Right cardiac atrium (tissue), 5 donors: ENCODE measurements around the gene ACAD11. TPM values are rescaled to one million over a fixed set of nuclear protein-coding genes. Genes with fewer than 3 reads are reported as not detected.

Source experiments
- ATAC-seq, 2 donors: fragments of 200-7000 bp; cut with Tn5 transposase; one replicate each; pipeline versions ENCODE4 v1.8.0 to v1.9.1; 2020; ENCODE audit warnings: moderate library complexity in 2 of 2, mild to moderate bottlenecking in 1 of 2
- DNase-seq, 3 donors: peaks; one replicate each; pipeline ENCODE4 v3.0.0-alpha.2; 2020
- H3K27ac ChIP-seq: one replicate; pipeline ENCODE4 v1.5.1; 2013; ENCODE audit warnings: mild to moderate bottlenecking, low read length, control low read depth, moderate library complexity
- H3K27me3 ChIP-seq: one replicate; pipeline ENCODE4 v1.6.1; 2013; ENCODE audit not compliant: control insufficient read depth, insufficient read depth
- H3K4me1 ChIP-seq: one replicate; pipeline ENCODE4 v1.6.1; 2013; ENCODE audit warnings: low read length; ENCODE audit not compliant: control insufficient read depth, insufficient read depth
- H3K4me3 ChIP-seq: one replicate; pipeline ENCODE4 v1.5.1; 2013; ENCODE audit warnings: low read length, control low read depth
- H3K9me3 ChIP-seq: one replicate; pipeline ENCODE4 v1.6.1; 2013; ENCODE audit warnings: low read length; ENCODE audit not compliant: control insufficient read depth
- WGBS: extraction: QIAGEN DNeasy Blood & Tissue Kit; methylation state at CpG from one replicate; pipeline ENCODE4 v1.1.7; 2013; 5-methylcytosine and 5-hydroxymethylcytosine counted together
- intact Hi-C, 4 donors: fragments of 100-400 bp; cut with DNase I; formaldehyde crosslinking; loops; one replicate each; pipeline versions ENCODE4 v1.11.0 to v1.14.0; 2022 to 2023
- polyA plus RNA-seq: library from polyadenylated mRNA; stranded (reverse); fragments of 200-250 nt; gene quantifications from one replicate; pipeline ENCODE4 v1.2.3, GENCODE V29; 2013
- total RNA-seq, 4 donors: library from RNA; stranded (reverse); fragmentation: NEBNext Ultra II Directional; extraction: Animal tissue kit (Norgen Biotek cat#: 25700); gene quantifications; one replicate each; pipeline ENCODE4 v1.2.1, GENCODE V29; 2021
- donor health status: healthy with polysubstance abuse.
- donor health status: DM: no; HTN: yes; CAD: no.
- donor health status: DM: no; HTN: no; CAD: no.
- donor health status: DM: no; HTN: yes; CAD: no; lungs with severe emphysema.
- donor health status: DM: yes; HTN: yes; CAD: no.

ACAD11 gene
- total and polyA plus RNA-seq, 5 donors = 14.6 to 19.8 (median 17.4) TPM

DNA sequence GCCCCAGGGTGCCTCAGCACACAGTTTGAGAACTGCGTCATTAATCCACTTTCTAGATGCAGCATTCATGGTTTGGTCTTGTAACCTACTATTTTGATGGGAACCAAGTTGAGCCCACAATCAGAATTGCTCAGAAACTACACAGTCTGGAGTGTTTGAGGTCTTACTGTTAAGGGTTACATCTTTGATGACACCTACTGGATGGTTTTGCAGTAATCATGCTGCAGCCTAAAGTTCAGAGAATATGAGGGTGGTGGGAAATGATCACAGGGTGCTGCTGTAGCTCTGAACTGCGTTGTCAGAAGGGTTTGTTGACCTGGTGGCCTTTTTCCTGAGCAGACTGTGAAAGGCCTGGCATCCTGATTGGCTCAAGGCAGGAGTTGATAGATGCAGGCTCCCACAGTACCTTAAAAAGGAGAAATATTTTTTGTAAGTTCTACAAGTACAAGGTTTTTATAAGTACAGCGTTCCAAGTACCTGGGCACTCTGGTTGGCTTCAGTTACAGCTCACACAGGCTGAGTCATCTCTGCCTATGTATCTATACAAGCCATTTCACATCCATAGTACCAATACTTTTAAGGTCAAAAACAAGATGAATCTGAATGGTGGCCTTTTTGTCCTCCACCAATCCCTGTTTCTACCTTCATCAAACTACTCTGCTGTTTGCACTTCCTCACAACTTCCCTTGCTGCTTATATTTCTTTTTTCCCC is 123.0 kb downstream of the ACAD11 start:
- Histone ChIP-seq H3K9me3 (no peaks in the 10 kb centered on the region), H3K4me3 (no peak overlapping the region), H3K4me1 (peaks cover 3% of the 10 kb centered on the region), H3K27ac (no peak overlapping the region), H3K27me3 (no peaks in the 10 kb centered on the region)
- peak in 1 of 2 donors; percentile 37 for ATAC-seq
- no peak for DNase-seq
- WGBS = 85% methylated on average over 3 of the region's 3 CpGs
- intact Hi-C loops = loop anchor here (2.0 to 5.0 kb wide), 2 partner anchors 106 kb away; no protein-coding TSS in a partner anchor

DNA sequence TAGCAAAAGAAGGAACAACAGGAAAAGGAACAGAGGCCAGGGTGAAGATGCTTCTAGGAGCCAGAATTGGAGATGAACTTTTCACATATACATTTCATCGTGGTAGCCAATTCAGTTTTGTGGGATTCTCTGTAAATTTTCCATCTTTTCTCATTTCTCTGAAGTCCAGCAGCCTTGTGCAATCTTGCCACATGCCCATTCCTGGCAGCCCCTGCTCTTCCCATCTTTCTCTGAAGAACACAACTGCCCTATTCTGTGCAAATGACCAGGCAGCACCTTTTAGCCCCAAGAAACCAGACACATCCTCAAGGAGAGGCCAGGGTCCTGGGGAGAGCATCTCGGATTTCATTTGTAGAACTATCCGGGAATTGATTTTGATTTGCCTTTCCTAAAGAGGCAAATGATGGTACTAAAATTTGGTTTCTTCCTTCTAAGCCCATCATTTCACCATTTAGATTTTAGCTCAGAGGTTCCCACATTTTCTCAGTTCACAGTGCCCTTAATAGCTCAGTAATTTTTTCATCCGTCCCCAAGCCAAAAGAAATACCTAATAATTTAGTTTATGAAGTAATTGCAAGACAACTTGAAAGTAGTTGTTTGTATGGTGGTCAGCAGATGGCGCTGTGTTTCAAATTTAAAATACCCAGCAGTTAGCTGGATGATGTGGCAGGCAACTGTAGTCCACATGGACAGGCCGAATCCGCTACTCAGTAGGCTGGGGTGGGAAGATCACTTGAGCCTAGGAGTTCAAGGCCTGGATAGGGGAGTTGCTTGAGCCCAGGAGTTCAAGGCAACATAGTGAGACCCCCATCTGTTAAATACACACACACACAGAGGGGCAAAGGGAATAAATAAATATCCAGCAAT is 123.8 kb downstream of the ACAD11 start:
- 53% methylated on average over 7 of the region's 7 CpGs for WGBS
- Histone ChIP-seq H3K27me3 (no peaks in the 10 kb centered on the region), H3K4me3 (no peak overlapping the region), H3K27ac (no peak overlapping the region), H3K9me3 (no peaks in the 10 kb centered on the region), H3K4me1 (peaks cover 3% of the 10 kb centered on the region)
- intact Hi-C loops = loop anchor here (2.0 to 5.0 kb wide), 2 partner anchors 106 to 107 kb away; no protein-coding TSS in a partner anchor
- DNase-seq = peak in 2 of 3 donors; percentile 62 to 69
- ATAC-seq = peak; percentile 88 to 90

DNA sequence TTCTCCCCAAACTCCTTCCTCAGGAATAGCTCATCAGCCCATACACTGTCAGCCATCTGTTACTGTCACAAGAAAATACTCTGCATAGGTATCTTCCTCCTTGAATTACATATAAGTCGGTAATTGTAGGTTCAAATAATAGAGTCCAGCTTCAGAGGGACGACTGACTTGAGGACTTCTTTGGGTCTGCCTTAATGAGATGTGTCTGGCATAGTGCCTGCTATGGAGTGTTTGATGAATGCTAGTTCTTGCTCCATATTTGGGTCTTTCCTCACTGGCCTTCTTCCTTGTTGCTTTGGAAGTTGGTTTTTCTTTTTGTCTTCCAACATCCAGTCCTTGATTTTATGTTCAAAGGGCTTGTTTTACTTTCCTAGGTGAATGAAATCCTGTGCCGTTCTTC is 129.0 kb downstream of the ACAD11 start:
- WGBS = 82% methylated on average over 3 of the region's 3 CpGs
- no peaks in the 10 kb centered on the region for H3K9me3 ChIP-seq
- H3K27ac ChIP-seq = no peak overlapping the region

DNA sequence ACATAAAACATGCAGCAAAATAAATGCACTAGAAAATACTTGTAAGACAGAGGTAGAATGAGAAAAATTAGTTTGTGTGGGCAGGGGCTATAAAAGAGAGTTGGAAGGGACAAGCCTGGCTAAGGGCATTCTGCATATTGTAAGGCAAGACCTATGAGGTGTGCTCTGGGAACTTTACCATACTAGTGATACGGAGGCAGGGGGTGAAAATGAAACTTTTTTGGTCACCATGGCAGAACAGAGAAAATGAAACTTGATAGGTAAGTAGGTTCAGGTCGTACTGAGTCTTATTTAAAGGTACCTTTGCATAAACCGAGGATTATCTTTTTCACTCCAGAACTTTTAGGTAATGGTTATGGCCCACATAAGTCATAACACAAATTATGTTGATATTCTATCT is 137.3 kb downstream of the ACAD11 start:
- WGBS = 92% methylated on average over 3 of the region's 3 CpGs
- no peaks in the 10 kb centered on the region for H3K27me3 ChIP-seq
- no peak overlapping the region for H3K4me3 ChIP-seq
- intact Hi-C loops = no loop called here
- ATAC-seq (no peak), DNase-seq (no peak)
- no peaks in the 10 kb centered on the region for H3K9me3 ChIP-seq
- no peaks in the 10 kb centered on the region for H3K4me1 ChIP-seq
- H3K27ac ChIP-seq = no peak overlapping the region

More for the DNA sequence above, 129.0 kb downstream of the ACAD11 start:
- intact Hi-C loops = no loop called here
- Histone ChIP-seq H3K27me3 (no peaks in the 10 kb centered on the region), H3K4me3 (no peak overlapping the region), H3K4me1 (no peaks in the 10 kb centered on the region)
- no peak for DNase-seq
- no peak for ATAC-seq

DNA sequence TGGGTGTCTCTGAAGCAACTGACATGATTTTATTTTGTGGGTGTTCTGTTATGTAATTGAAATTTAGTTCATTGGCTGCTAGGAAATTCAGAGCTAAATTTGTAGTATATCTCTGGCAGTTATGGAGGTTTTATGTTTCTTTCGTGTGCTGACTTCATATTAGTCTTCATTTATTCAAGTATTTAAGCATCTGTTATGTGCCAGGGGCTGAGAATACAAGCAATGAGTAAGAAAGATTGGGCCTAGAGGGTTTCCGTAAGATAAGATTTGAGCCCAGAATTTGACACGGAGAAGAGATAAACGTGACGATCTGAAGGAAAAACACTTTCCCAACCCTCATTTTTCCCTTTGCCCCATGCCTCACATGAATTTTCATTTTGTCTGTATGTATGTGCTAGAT is 137.7 kb downstream of the ACAD11 start:
- intact Hi-C loops = no loop called here
- no peaks in the 10 kb centered on the region for H3K4me1 ChIP-seq
- DNase-seq (no peak), ATAC-seq (no peak)
- no peak overlapping the region for H3K4me3 ChIP-seq
- 50% methylated on average over 5 of the region's 5 CpGs for WGBS
- no peaks in the 10 kb centered on the region for H3K27me3 ChIP-seq
- no peak overlapping the region for H3K27ac ChIP-seq
- H3K9me3 ChIP-seq = no peaks in the 10 kb centered on the region

DNA sequence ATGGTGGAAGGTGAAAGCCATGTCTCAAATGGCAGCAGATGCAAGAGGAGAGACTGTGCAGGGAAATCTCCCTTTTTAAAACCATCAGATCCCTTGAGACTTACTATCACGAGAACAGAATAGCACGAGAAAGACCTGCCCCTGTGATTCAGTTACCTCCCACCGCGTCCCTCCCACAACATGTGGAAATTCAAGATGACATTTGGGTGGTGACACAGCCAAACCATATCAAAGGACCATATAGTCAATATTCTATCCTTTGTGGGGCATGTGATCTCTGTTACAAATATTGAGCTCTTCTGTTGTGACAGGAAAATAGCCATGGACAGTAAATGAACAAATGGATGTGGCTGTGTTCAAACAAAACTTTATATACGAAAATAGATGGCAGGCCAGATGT is 139.7 kb downstream of the ACAD11 start:
- H3K9me3 ChIP-seq = no peaks in the 10 kb centered on the region
- 82% methylated on average over 5 of the region's 5 CpGs for WGBS
- H3K27ac ChIP-seq = no peak overlapping the region
- H3K4me1 ChIP-seq = no peaks in the 10 kb centered on the region
- ATAC-seq = no peak
- intact Hi-C loops = no loop called here
- DNase-seq = no peak
- no peak overlapping the region for H3K4me3 ChIP-seq
- H3K27me3 ChIP-seq = no peaks in the 10 kb centered on the region

DNA sequence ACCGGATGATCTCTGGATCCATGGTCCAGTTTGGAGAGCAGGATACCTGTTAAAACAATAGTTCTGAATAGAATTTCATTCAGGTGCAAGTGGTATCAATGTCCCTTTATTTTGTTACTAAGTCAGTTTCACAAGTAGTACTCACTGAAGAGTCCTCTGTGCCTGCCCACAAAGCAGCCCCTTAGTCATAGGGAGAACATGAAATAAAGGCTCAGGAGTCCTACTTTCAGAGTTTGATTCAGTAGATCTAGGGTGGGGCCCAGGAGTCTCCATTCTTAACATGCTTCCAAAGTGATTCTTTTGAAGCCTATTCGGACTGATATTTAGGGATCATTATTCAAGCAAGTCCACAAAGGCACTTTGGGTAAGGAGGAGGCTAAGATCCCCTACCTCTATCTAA is 142.3 kb downstream of the ACAD11 start:
- DNase-seq (no peak), ATAC-seq (no peak)
- intact Hi-C loops = no loop called here
- H3K27ac ChIP-seq = no peak overlapping the region
- WGBS = 95% methylated on average over 2 of the region's 2 CpGs
- no peak overlapping the region for H3K4me3 ChIP-seq
- no peaks in the 10 kb centered on the region for H3K4me1 ChIP-seq
- H3K27me3 ChIP-seq = no peaks in the 10 kb centered on the region
- no peaks in the 10 kb centered on the region for H3K9me3 ChIP-seq

DNA sequence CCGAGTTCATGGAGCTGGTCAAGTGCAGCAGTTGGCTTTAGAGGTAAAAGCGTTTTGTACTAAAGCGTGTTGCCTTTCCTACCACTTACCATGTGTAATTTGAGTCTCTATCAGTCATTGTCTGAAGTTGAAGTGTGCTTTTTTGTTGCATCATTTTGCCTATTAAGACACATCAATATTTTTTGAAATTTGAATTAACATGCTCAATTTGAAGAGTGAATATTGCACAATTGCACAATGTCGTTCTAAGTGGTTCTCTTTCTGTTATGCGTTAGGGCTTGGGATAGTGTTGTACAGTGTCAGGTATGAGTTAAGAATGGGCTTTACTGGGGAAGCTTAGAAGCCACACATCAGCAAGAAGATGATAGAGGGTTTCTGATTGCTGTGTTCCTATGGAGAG is 146.6 kb downstream of the ACAD11 start:
- DNase-seq (no peak), ATAC-seq (no peak)
- WGBS = 95% methylated on average over 5 of the region's 5 CpGs
- intact Hi-C loops = no loop called here
- H3K27ac ChIP-seq = no peak overlapping the region
- no peaks in the 10 kb centered on the region for H3K4me1 ChIP-seq
- H3K9me3 ChIP-seq = no peaks in the 10 kb centered on the region
- no peak overlapping the region for H3K4me3 ChIP-seq
- no peaks in the 10 kb centered on the region for H3K27me3 ChIP-seq

DNA sequence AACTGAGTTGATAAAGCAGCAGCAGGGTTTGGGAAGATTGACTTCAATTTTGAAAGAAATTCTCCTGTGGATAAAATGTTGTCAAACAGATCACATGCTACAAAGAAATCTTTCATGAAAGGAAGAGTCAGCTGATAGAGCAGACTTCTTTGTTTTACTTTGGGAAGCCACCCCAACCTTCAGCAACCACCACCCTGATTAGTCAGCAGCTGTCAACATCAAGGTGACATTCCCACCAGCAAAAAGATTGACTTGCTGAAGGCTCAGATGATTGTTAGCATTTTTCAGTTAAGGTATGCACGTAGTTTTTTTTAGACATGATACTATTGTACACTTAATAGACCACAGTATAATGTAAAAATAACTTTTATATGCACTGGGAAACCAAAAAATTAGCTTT is 150.1 kb downstream of the ACAD11 start:
- Histone ChIP-seq H3K9me3 (no peaks in the 10 kb centered on the region), H3K27me3 (no peaks in the 10 kb centered on the region), H3K4me1 (no peaks in the 10 kb centered on the region), H3K27ac (no peak overlapping the region), H3K4me3 (no peak overlapping the region)
- ATAC-seq = no peak
- 93% methylated on average over 1 of the region's 1 CpG for WGBS
- intact Hi-C loops = no loop called here
- DNase-seq = no peak

DNA sequence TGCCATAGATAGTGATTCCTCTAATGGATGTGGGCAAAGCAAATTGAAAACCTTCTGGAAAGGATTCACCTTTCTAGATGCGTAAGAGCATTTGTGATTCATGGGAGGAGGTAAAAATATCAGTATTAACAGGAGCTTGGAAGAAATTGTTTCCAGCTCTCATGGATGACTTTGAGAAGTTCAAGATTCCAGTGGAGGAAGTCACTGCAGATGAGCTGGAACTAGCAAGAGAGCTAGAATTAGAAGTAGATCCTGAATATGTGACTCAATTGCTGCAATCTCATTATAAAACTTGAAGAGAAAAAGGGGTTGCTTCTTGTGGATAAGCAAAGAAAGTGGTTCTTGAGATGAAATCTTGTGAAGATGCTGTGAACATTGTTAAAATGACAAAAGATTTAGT is 150.5 kb downstream of the ACAD11 start:
- ATAC-seq = no peak
- H3K27ac ChIP-seq = no peak overlapping the region
- no peak overlapping the region for H3K4me3 ChIP-seq
- WGBS = 96% methylated on average over 1 of the region's 1 CpG
- H3K27me3 ChIP-seq = no peaks in the 10 kb centered on the region
- H3K4me1 ChIP-seq = no peaks in the 10 kb centered on the region
- H3K9me3 ChIP-seq = no peaks in the 10 kb centered on the region
- DNase-seq = no peak
- intact Hi-C loops = no loop called here
